Body of pancreas (tissue), 4 donors: ENCODE data around the gene PRR14L.

Experiments
- POLR2A ChIP-seq, 3 donors: fragments of 450-650 bp; IDR thresholded peaks; one replicate each; pipeline ENCODE4 v1.6.1; 2016; ENCODE audit warnings: antibody characterized with exemption in 3 of 3, mild to moderate bottlenecking in 2 of 3
- TF ChIP-seq, protein P1 (sequence below), 7 experiments: fragments of 450-650 bp in 4 of 7; fragments of 200-600 bp in 3 of 7; sonication (generic) in 3 of 7; IDR thresholded peaks; one replicate each; pipeline ENCODE4 v1.5.1; 2016 to 2019; ENCODE audit warnings: antibody characterized with exemption in 7 of 7

DNA sequence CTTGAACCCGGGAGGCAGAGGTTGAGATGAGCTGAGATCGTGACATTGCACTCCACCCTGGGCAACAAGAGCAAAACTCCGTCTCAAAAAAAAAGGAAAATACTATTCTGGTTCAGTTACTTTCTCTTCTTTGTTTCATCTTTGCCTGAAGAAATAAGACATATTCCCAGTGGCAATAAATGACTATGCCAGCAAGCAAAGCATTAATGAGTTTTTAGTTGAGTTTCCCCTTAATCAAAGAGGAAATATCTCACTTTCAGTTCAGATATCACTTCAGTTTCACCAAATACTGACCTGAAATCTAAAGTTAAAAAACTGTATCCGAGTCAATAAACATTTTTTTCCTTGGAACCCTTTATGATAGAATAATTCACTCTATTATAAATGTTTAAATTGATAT lies 98.3 kb downstream of the PRR14L start:
- no peak for TF ChIP-seq POLR2A (IDR thresholded peaks at IDR 0.05)
- TF ChIP-seq, protein P1, sequence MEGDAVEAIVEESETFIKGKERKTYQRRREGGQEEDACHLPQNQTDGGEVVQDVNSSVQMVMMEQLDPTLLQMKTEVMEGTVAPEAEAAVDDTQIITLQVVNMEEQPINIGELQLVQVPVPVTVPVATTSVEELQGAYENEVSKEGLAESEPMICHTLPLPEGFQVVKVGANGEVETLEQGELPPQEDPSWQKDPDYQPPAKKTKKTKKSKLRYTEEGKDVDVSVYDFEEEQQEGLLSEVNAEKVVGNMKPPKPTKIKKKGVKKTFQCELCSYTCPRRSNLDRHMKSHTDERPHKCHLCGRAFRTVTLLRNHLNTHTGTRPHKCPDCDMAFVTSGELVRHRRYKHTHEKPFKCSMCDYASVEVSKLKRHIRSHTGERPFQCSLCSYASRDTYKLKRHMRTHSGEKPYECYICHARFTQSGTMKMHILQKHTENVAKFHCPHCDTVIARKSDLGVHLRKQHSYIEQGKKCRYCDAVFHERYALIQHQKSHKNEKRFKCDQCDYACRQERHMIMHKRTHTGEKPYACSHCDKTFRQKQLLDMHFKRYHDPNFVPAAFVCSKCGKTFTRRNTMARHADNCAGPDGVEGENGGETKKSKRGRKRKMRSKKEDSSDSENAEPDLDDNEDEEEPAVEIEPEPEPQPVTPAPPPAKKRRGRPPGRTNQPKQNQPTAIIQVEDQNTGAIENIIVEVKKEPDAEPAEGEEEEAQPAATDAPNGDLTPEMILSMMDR (IDR thresholded peaks at IDR 0.05) = no peak
